CD4-positive, alpha-beta T cell treated with Interleukin-21 for 1 hour (primary cell): ENCODE data around the gene GABRB1.
A peak's percentile ranks its signal among the peaks of the same experiment; 100 is the strongest.
"Not testable (repeated sequence)": the region's sequence is repeated elsewhere in the genome, so short reads cannot be mapped to it uniquely, and the experiment has no call there.

Source experiments
- DNase-seq: peaks from one replicate; pipeline ENCODE4 v3.0.0-alpha.2; 2020

Gene GABRB1

GRCh38 chr4:47326025-47326424 lies 294.7 kb downstream of the GABRB1 start:
- no peak for DNase-seq

DNA sequence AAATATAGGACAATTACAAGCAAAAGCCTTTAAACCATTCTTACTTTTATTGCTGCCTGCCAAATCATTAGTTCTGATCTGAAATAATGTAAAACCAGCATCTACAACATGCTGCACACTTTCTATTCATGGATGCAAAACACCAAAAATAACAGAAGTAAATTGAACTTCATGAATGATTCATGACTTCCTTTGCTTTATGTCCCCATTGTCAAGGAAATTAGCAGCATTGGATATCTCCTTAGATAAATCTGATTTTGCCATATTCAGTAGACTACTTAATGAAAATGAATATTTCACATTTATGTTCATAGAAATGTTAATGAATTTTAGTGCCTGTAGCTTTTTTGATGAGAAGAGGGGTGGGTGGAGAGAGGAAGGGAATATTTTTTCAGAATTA lies 299.5 kb downstream of the GABRB1 start:
- no peak for DNase-seq

GRCh38 chr4:47334652-47335051 lies 303.3 kb downstream of the GABRB1 start:
- no peak for DNase-seq

- no peak for DNase-seq
Observed at GRCh38 chr4:47337893-47338292, 306.5 kb downstream of the GABRB1 start.

DNA sequence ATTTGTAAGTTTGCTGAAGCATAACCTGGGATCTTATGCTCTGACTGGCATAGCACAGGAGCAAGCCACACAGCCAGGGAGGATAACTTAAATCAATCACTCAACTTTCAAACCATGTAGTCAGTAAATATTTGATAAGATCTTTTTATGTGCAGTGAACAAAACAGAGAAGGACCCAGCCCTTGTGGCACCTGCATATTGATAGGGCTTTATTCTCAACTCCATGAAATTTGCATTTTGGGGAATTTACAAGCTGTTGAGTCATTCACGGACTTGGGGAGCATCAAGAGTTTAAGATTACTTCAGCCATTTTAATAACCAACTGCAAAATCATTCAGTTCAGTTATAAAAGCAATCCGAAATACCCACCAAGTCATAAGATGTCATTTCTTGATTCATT lies 309.5 kb downstream of the GABRB1 start:
- DNase-seq: no peak

- DNase-seq: no peak
Observed at GRCh38 chr4:47342796-47343195, 311.4 kb downstream of the GABRB1 start.

GRCh38 chr4:47349326-47349725 lies 318.0 kb downstream of the GABRB1 start:
- no peak for DNase-seq

- DNase-seq: no peak
Observed at GRCh38 chr4:47355568-47355967, 324.2 kb downstream of the GABRB1 start.

GRCh38 chr4:47359891-47360290 lies 328.5 kb downstream of the GABRB1 start:
- DNase-seq: no peak

GRCh38 chr4:47367761-47368160 lies 336.4 kb downstream of the GABRB1 start:
- no peak for DNase-seq

DNA sequence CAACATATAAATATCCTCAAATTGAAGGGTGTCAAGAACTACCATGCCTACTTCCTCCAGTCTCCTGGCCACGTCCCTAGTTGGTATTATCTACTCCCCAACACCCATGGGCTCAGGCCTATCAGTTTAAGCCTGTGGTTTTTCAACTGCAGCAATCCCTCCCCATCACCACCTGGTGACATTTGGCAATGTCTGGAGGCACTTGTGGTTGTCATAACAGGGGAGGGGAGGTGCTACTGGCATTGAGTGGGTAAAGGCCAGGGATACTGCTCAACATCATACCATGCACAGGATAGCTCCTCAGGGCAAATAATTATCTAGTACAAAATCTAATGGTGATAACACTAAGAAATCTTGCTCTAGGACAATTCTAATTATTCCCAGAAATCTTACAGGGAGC lies 336.8 kb downstream of the GABRB1 start:
- DNase-seq: no peak

GRCh38 chr4:47372561-47372960 lies 341.2 kb downstream of the GABRB1 start:
- no peak for DNase-seq

GRCh38 chr4:47373174-47373573 lies 341.8 kb downstream of the GABRB1 start:
- DNase-seq: no peak

DNA sequence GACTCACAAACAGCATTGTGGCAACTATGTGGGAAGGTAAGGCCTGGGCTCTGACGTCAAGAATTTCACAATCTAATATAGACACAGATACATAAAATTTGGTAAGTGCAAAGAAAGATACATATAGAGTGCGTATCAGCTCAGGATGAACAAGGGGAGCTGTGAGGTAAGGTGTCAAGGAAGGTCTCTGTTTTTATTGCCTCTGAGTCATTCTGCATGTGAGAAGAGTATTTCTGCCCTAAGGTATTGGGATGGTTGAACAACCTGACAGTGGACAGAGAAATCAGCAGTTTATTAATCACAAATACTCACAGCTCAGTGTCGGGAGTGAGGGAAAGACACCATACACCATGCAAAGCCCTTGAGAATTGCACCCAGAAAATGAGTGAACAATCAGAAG lies 342.3 kb downstream of the GABRB1 start:
- no peak for DNase-seq

GRCh38 chr4:47374477-47374876 lies 343.1 kb downstream of the GABRB1 start:
- DNase-seq: no peak

DNA sequence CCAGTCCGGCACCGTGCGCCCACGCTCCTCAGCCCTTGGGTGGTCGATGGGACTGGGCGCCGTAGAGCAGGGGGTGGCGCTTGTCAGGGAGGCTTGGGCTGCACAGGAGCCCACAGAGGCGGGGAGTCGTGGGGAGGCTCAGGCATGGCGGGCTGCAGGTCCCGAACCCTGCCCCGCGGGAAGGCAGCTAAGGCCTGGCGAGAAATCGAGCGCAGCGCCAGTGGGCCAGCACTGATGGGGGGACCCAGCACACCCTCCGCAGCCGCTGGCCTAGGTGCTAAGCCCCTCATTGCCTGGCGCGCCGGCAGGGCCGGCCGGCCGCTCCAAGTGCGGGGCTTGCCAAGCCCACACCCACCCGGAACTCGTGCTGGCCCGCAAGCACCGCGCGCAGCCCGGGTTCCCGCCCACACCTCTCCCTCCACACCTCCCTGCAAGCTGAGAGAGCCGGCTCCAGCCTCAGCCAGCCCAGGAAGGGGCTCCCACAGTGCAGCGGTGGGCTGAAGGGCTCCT lies 346.7 kb downstream of the GABRB1 start:
- not testable (repeated sequence) for DNase-seq

DNA sequence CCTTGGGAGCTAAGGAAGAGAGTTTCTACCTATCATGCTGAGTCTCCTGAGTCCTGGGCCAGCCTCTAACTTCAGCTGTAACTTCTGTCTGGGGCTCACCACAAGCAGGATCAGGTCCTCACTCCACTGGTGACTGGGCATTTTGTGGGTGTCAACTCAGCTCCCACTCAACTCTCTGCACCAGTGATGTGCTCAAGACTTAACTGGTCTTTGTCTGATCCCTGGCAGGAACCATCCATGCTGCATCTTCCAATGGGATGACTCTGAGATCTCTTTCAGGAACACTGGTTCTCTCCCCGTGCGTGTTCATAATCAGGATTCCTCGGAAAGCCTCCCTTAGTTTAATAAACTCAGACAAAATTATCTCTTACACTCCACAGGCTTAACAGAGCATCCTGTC lies 349.8 kb downstream of the GABRB1 start:
- no peak for DNase-seq

DNA sequence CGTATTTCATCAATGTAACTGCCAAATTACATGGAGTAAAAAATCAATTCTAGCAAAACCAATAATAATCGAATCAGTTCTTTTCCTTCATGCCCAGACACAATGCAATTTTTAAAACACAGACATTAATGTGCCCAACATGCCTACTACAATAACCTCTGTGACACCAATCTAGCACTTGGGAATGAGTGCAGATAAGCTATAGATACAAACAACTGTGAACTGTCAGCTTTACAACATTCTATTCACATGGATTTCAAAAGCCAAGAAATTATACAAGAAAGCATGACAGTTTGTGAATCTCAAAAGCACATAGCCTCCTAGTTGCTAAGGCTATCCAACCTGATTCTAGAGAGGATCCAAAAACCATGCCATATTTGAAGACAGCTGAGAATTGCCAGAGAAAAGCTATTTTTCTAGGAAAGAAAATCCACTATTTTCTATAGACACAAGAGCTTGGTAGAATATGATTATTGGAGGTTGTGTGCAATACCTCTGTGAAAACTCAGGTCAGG lies 351.5 kb downstream of the GABRB1 start:
- DNase-seq: no peak

- DNase-seq: peak; percentile 17
Observed at GRCh38 chr4:47383829-47384427, 352.6 kb downstream of the GABRB1 start.

DNA sequence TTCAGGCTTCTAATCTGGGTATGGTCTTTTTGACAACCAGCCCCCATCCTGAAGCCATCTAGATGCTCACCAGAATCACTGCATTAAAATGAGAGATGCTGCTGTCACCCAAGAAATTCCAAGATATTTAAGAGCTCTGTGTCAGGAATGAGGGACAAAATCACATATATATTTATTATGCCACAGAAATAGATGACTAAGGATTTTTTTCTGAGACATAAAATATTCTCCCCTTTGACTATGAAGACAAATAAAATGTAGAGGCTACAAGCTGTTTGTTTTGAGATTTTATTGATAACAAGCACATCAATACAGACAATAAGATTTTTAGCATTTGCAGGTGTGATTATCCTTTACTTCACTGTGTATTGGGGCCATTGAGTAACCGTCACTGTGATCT lies 354.8 kb downstream of the GABRB1 start:
- no peak for DNase-seq

- no peak for DNase-seq
Observed at GRCh38 chr4:47386561-47387235, 355.3 kb downstream of the GABRB1 start.

DNA sequence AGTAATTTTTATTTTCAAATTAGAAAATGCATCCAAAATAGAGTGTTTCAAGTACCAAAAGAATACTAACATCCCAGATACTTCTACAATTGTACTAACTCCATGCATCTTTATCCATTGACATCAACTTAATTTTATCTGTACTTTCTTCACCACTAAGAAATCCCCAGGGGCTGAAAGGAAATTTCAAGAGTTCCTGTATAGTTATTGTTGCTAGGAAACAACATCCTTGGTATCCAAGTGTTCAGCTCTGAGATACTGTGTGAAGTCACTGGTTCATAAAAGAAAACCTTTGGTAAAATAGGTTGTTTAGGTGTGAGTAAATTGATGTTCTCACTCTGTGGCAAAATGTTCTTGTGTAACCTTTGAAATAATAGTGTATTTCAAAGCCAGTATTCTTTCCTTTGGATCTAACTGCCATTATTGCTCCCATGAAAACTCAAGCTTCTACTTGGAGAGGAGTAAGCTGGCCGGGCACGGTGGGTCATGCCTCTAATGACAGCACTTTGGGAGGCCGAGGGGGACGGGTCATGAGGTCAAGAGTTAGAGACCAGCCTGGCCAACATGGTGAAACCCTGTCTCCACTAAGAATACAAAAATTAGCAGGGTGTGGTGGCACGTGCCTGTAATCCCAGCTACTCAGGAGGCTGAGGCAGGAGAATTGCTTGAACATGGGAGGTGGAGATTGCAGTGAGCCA lies 359.2 kb downstream of the GABRB1 start:
- no peak for DNase-seq

GRCh38 chr4:47391256-47391655 lies 359.9 kb downstream of the GABRB1 start:
- no peak for DNase-seq

- DNase-seq: no peak
Observed at GRCh38 chr4:47406408-47406807, 375.0 kb downstream of the GABRB1 start.
